HG02884 (cell line): ENCODE results near the gene CASP12.
A peak's percentile ranks its signal among the peaks of the same experiment; 100 is the strongest.

ENCODE experiments used
- ATAC-seq: cut with Tn5 transposase; IDR thresholded peaks from one replicate; pipeline ENCODE4 v1.9.1; 2021; ENCODE audit warnings: mild to moderate bottlenecking, moderate library complexity; ENCODE audit not compliant: unreplicated experiment

The CASP12 gene

GRCh38 chr11:104892723-104893511 lies 5.3 kb downstream of the CASP12 start:
- ATAC-seq: no peak

GRCh38 chr11:104891135-104891534 lies 7.1 kb downstream of the CASP12 start:
- ATAC-seq: no peak

- ATAC-seq: no peak
Observed at GRCh38 chr11:104883342-104883741, 14.9 kb downstream of the CASP12 start.

- ATAC-seq: peak; percentile 62
Observed at GRCh38 chr11:104881117-104881794, 17.0 kb downstream of the CASP12 start.

GRCh38 chr11:104879514-104880190 lies 18.6 kb downstream of the CASP12 start:
- ATAC-seq: no peak

GRCh38 chr11:104876861-104877431 lies 21.3 kb downstream of the CASP12 start:
- no peak for ATAC-seq

- no peak for ATAC-seq
Observed at GRCh38 chr11:104876324-104876723, 21.9 kb downstream of the CASP12 start.

- ATAC-seq: no peak
Observed at GRCh38 chr11:104873252-104873651, 25.0 kb downstream of the CASP12 start.

- no peak for ATAC-seq
Observed at GRCh38 chr11:104872393-104872792, 25.9 kb downstream of the CASP12 start.

- no peak for ATAC-seq
Observed at GRCh38 chr11:104870910-104871309, 27.4 kb downstream of the CASP12 start.

- ATAC-seq: no peak
Observed at GRCh38 chr11:104866815-104867214, 31.4 kb downstream of the CASP12 start.

GRCh38 chr11:104858882-104859775 lies 39.1 kb downstream of the CASP12 start:
- peak; percentile 83 for ATAC-seq

GRCh38 chr11:104856607-104857006 lies 41.7 kb downstream of the CASP12 start:
- no peak for ATAC-seq

GRCh38 chr11:104855965-104856364 lies 42.3 kb downstream of the CASP12 start:
- no peak for ATAC-seq

- no peak for ATAC-seq
Observed at GRCh38 chr11:104853276-104853675, 45.0 kb downstream of the CASP12 start.

GRCh38 chr11:104852811-104853210 lies 45.4 kb downstream of the CASP12 start:
- ATAC-seq: no peak

- ATAC-seq: no peak
Observed at GRCh38 chr11:104846216-104846615, 52.0 kb downstream of the CASP12 start.

- no peak for ATAC-seq
Observed at GRCh38 chr11:104844451-104844850, 53.8 kb downstream of the CASP12 start.

- ATAC-seq: no peak
Observed at GRCh38 chr11:104843150-104843836, 55.0 kb downstream of the CASP12 start.

GRCh38 chr11:104841973-104842525 lies 56.2 kb downstream of the CASP12 start:
- no peak for ATAC-seq
